ENCODE results near the gene SEC14L3.

SEC14L3 gene

DNA sequence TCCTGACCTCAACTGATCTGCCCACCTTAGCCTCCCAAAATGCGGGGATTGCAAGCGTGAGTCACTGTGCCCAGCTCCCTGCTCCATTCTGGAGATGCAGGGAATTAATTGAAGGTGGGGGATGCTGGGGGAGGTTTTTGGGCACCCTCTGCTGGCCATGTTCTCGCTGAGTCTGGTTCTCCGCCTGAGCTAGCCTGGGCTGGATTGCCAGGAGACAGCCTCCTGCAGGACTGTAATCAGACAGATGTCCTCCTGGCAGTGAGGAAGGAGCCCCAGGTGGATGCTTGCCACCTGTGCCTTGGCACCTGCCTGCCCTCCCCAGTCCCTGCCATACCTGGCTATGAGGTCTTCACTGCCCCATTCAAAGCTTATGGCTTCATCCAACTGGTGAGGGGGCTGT, 40.9 kb downstream of the SEC14L3 start:
- no peak for DNase-seq (ENCODE audit: low read depth)
- TF ChIP-seq, protein P1, sequence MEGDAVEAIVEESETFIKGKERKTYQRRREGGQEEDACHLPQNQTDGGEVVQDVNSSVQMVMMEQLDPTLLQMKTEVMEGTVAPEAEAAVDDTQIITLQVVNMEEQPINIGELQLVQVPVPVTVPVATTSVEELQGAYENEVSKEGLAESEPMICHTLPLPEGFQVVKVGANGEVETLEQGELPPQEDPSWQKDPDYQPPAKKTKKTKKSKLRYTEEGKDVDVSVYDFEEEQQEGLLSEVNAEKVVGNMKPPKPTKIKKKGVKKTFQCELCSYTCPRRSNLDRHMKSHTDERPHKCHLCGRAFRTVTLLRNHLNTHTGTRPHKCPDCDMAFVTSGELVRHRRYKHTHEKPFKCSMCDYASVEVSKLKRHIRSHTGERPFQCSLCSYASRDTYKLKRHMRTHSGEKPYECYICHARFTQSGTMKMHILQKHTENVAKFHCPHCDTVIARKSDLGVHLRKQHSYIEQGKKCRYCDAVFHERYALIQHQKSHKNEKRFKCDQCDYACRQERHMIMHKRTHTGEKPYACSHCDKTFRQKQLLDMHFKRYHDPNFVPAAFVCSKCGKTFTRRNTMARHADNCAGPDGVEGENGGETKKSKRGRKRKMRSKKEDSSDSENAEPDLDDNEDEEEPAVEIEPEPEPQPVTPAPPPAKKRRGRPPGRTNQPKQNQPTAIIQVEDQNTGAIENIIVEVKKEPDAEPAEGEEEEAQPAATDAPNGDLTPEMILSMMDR (conservative IDR thresholded peaks at IDR 0.05; ENCODE audit: low read depth, low read length) = peak; percentile 14
- no peak overlapping the region for H3K4me3 ChIP-seq (ENCODE audit: low read depth, low read length)

DNA sequence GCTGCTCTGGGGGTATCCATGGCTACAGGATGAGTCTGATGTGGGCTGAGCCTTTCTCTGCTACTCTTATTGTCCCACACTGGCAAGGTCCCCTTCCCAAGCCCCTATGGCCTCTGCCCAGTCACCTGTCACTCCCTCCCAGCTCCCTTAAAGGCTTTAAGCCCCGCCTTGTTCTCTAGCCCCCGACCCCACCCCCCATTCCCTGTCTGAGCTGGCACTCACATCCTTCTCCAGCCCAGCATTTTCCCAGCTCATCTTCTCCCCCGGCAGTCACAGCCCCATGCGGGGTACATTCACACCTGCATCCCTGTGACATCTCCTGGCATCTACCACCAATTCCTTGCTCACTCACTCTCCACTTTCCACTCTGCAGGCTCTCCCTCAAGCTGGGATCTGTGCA, 41.9 kb downstream of the SEC14L3 start:
- no peak for DNase-seq (ENCODE audit: low read depth)
- H3K4me3 ChIP-seq (ENCODE audit: low read depth, low read length) = no peak overlapping the region
- TF ChIP-seq, protein P1 (conservative IDR thresholded peaks at IDR 0.05; ENCODE audit: low read depth, low read length) = no peak

DNA sequence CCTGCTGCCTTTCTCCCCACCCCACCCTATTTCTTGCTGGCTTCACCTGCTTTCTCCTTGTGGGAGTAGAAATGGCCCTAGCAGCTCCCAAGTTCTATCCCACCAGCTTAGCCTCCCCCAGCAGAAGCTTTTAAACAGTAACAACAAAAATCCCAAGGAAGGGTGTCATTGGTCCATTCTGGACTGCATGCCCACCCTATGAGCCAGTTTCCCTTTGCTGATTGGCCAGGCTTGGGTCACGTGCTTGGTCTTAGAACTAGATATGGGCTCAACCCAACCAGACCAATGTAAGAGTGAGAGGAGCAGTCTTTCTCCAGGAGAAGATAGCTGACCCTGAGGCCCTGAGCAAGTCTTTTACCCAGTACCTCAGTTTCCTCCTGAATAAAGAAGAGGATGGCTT, 43.9 kb downstream of the SEC14L3 start:
- no peak overlapping the region for H3K4me3 ChIP-seq (ENCODE audit: low read depth, low read length)
- TF ChIP-seq, protein P1 (conservative IDR thresholded peaks at IDR 0.05; ENCODE audit: low read depth, low read length) = no peak
- DNase-seq (ENCODE audit: low read depth) = peak; percentile 16

DNA sequence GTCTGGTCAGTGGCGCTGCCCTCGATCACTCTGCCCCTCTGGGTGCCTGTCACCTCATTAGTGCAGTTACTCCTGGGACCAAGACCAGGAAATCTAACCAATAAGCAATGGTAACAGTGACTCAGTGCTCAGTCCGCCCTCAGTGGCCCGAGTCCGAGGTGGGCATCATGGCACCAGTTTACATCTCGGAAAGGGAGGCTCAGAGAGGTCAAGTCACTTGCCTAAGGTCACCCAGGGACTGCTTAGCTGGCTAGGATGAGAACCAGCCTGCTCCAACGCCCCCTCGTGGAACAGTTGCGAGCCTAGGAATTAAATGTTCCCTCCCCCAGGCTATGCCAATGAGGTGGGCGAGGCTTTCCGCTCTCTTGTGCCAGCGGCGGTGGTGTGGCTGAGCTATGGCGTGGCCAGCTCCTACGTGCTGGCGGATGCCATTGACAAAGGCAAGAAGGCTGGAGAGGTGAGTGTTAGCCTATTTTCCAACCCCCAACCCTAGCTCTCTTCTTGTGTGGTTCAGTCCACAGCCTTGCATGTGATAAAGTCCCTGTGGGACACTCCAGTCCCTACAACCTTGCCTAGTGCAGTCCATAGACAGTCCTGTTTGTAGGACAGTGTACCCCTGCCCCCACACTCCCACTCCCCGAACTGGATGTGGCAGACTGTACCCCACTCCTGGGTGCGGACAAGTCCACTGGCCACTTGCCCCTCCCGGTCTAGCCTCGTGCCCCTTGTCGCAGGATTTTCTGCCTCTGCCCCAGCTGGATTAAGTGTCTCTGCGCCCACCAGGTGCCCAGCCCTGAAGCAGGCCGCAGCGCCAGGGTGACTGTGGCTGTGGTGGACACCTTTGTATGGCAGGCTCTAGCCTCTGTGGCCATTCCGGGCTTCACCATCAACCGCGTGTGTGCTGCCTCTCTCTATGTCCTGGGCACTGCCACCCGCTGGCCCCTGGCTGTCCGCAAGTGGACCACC, 45.1 kb downstream of the SEC14L3 start:
- TF ChIP-seq, protein P1 (conservative IDR thresholded peaks at IDR 0.05; ENCODE audit: low read depth, low read length) = peak; percentile 87
- H3K4me3 ChIP-seq (ENCODE audit: low read depth, low read length) = peak overlapping the region; percentile 70
- peak; percentile 78 for DNase-seq (ENCODE audit: low read depth)

DNA sequence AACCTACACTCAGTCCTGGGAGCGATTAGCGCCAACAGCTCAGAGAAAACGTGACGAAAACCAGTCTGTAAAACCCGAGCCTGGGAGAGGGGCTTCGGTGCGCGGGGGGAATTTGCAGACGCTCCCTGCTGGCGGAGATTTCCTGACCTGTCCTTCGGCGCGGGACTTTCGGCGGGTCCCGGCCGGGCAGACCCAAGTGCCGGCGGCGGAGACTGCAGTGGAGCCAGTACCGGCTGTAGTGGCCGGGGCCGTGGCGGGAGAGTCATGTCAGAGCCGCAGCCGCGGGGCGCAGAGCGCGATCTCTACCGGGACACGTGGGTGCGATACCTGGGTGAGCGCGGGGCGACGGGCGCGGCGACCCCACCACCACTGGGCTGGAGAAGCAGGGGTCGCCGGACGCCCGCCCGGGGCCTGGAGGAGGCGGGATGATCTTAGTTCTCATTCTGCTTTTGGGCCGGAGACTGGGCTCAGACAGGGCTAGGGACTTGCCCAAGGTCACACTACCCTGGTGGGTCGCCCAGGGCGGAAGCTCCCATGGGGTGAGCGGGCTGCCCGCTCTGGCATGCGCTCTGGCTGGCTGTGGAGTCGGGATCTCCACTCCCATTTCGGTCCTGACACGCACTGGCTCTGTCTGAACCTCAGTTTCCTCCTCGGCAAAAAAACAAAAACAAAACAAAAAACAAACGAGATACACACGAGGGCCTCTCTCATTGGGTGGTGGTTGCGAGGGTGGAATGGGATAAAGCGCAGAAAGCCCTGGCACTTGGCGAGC, 46.0 kb downstream of the SEC14L3 start, which contains the start of gene MTFP1:
TSS of gene MTFP1 (plus strand) at position 153 of the 772 bp plus-strand sequence. CDS start at position 265, 112 bp downstream.
- TF ChIP-seq, protein P1 (conservative IDR thresholded peaks at IDR 0.05; ENCODE audit: low read depth, low read length) = peak; percentile 28
- peak within 1 kb of the TSS; percentile 70 for H3K4me3 ChIP-seq (ENCODE audit: low read depth, low read length)
- DNase-seq (ENCODE audit: low read depth) = peak; percentile 72

DNA sequence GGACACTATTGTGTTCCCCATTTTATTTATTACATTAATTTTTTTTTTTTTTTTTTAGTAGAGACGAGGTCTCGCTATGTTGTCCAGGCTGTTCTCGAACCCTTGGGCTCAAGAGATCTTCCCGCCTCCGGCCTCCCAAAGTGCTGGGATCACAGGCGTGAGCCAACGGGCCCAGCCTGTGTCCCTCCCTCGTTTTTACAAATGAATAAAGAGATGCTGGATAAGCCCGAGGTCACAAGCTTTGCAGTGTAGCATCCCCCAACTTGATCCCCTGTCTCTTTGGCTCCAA, 46.5 kb downstream of the SEC14L3 start:
- TF ChIP-seq, protein P1 (conservative IDR thresholded peaks at IDR 0.05; ENCODE audit: low read depth, low read length) = no peak
- peak overlapping the region; percentile 70 for H3K4me3 ChIP-seq (ENCODE audit: low read depth, low read length)
- no peak for DNase-seq (ENCODE audit: low read depth)
